Choroid plexus epithelial cell (primary cell): ENCODE data around the gene ACSM3.
"Not testable (repeated sequence)": the region's sequence is repeated elsewhere in the genome, so short reads cannot be mapped to it uniquely, and the experiment has no call there.

Source experiments
- DNase-seq: peaks from one replicate; pipeline ENCODE4 v3.0.0-alpha.2; 2010; ENCODE audit warnings: low read depth
- H3K4me3 ChIP-seq: 2 replicates; pipeline ENCODE4 v1.5.1; 2011; ENCODE audit warnings: low read depth, mild to moderate bottlenecking, control low read depth, low read length, moderate library complexity
- CTCF ChIP-seq: conservative IDR thresholded peaks from 2 replicates; pipeline ENCODE4 v1.5.1; 2011; ENCODE audit warnings: low read depth, mild to moderate bottlenecking, control low read depth, inconsistent platforms, low read length, moderate library complexity

The ACSM3 gene

GRCh38 chr16:20746461-20746860 is 17.4 kb upstream of the ACSM3 start:
- no peak overlapping the region for H3K4me3 ChIP-seq
- no peak for TF ChIP-seq CTCF
- no peak for DNase-seq

- no peak for TF ChIP-seq CTCF
- H3K4me3 ChIP-seq = no peak overlapping the region
- no peak for DNase-seq
Observed at GRCh38 chr16:20747030-20747816, 16.6 kb upstream of the ACSM3 start.

GRCh38 chr16:20749474-20749873 is 14.3 kb upstream of the ACSM3 start:
- H3K4me3 ChIP-seq = no peak overlapping the region
- no peak for TF ChIP-seq CTCF
- DNase-seq = no peak

DNA sequence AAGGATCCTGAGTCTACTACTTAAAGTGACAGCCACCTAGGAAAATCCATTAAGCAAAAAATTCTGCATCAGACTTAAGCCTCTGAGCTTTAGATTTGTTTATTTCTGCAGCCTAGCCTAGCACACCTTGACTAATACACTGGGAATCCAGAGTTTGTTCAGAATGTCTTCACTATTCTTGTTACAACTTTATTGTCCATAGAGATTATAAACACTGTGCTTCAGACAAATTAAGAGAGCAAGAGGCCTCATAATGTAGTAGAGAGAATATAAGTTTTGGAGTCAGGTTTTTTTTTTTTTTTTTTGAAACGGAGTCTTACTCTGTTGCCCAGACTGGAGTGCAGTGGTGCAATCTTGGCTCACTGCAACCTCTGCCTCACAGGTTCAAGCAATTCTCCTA is 13.3 kb upstream of the ACSM3 start:
- no peak overlapping the region for H3K4me3 ChIP-seq
- DNase-seq = no peak
- no peak for TF ChIP-seq CTCF

DNA sequence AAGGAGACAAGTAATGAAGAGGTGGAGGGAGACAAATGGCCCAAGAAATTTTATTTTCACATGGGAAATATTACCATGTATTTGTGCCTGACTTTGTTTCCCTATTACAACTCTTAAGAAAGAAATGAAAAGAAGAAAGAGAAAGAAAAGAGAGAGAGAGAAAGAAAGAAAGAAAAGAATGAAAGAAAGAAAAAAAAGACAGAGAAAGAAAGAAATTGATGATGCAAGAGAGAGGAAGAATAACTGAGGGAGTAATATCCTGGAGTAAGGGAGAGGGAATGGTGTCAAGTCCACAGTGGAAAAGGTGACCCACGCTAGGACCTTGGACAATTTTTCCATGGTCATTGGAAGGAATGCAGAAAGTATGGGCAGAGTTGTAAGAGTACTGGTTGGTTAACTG is 10.1 kb upstream of the ACSM3 start:
- H3K4me3 ChIP-seq = no peak overlapping the region
- DNase-seq = no peak
- TF ChIP-seq CTCF = no peak

- no peak for DNase-seq
- TF ChIP-seq CTCF = no peak
- no peak overlapping the region for H3K4me3 ChIP-seq
Observed at GRCh38 chr16:20755238-20755637, 8.6 kb upstream of the ACSM3 start.

GRCh38 chr16:20755799-20756198 is 8.0 kb upstream of the ACSM3 start:
- DNase-seq, H3K4me3 ChIP-seq: not testable (repeated sequence)
